Panc1 (cell line): ENCODE results near the gene SURF2. TPM values are rescaled to one million over a fixed set of nuclear protein-coding genes. Genes with fewer than 3 reads are reported as not detected.

Source experiments
- ATAC-seq: fragments of 200-7000 bp; cut with Tn5 transposase; 2 replicates; pipeline ENCODE4 v1.9.1; 2020; ENCODE audit warnings: mild to moderate bottlenecking, moderate library complexity
- BruUV-seq: library from RNA; stranded (reverse); fragments of 400-500 nt; replicated peaks from 2 replicates; lab custom pipeline; 2021; lab: Mats Ljungman, UMichigan
- CTCF ChIA-PET: fragments of 300-600 bp; sonication (Branson Sonifier 250); formaldehyde crosslinking; loops from one replicate; lab custom pipeline; 2022; ENCODE audit warnings: antibody characterized with exemption; lab: Charles Lee
- POLR2A ChIA-PET: fragments of 300-600 bp; sonication (Branson Sonifier 250); formaldehyde crosslinking; loops from one replicate; lab custom pipeline; 2022; ENCODE audit warnings: antibody characterized with exemption; lab: Charles Lee
- DNase-seq: peaks from one replicate; pipeline ENCODE4 v3.0.0-alpha.2; 2010; ENCODE audit warnings: low read depth, low spot score
- H3K27ac ChIP-seq: 2 replicates; pipeline ENCODE4 v1.5.1; 2011; ENCODE audit warnings: mild to moderate bottlenecking, low read length, inconsistent platforms
- H3K27me3 ChIP-seq: fragments of 200-500 bp; sonication (Bioruptor generic); 2 replicates; pipeline ENCODE4 v1.6.0; 2014; ENCODE audit warnings: low read length, inconsistent platforms; ENCODE audit not compliant: control insufficient read depth, insufficient read depth
- H3K36me3 ChIP-seq: fragments of 200-500 bp; sonication (Bioruptor generic); 2 replicates; pipeline ENCODE4 v1.5.1; 2014; ENCODE audit warnings: inconsistent platforms, mild to moderate bottlenecking, low read length, moderate library complexity; ENCODE audit not compliant: control insufficient read depth, insufficient read depth
- H3K4me1 ChIP-seq: 2 replicates; pipeline ENCODE4 v1.5.1; 2011; ENCODE audit warnings: inconsistent platforms, mild to moderate bottlenecking, low read length, moderate library complexity; ENCODE audit not compliant: control insufficient read depth, insufficient read depth
- H3K4me3 ChIP-seq, 2 experiments: 2 replicates each; pipeline ENCODE4 v1.5.1; 2011 to 2012; ENCODE audit warnings: low read depth in 2 of 2, low read length in 2 of 2, mild to moderate bottlenecking in 2 of 2, inconsistent platforms in 1 of 2, moderate library complexity in 1 of 2
- H3K9me3 ChIP-seq: fragments of 200-500 bp; sonication (Bioruptor generic); 2 replicates; pipeline ENCODE4 v1.5.1; 2014; ENCODE audit warnings: low read depth, mild to moderate bottlenecking, inconsistent platforms, low read length, moderate library complexity; ENCODE audit not compliant: control insufficient read depth, insufficient read depth
- POLR2AphosphoS5 ChIP-seq: IDR thresholded peaks from 2 replicates; pipeline ENCODE4 v1.6.1; 2012; ENCODE audit warnings: mild to moderate bottlenecking, low read depth, low read length, moderate library complexity
- SIN3A ChIP-seq: IDR thresholded peaks from 2 replicates; pipeline ENCODE4 v1.6.1; 2012; ENCODE audit warnings: low read depth, mild to moderate bottlenecking, low read length, moderate library complexity, borderline replicate concordance; ENCODE audit not compliant: insufficient read depth
- TCF7L2 ChIP-seq: IDR thresholded peaks from 2 replicates; pipeline ENCODE4 v1.6.1; 2011; ENCODE audit warnings: mild to moderate bottlenecking, low read depth, low read length, inconsistent platforms
- in situ Hi-C: cut with HindIII; loops from 2 replicates; pipeline ENCODE4 v1.10.0; 2016; ENCODE audit warnings: low sequenced_read_pairs, low pct_unique_long_range_greater_than_20kb
- intact Hi-C: fragments of 100-400 bp; cut with micrococcal nuclease; formaldehyde crosslinking; loops from one replicate; pipeline ENCODE4 v1.10.0; 2022; ENCODE audit not compliant: unreplicated experiment
- total RNA-seq: library from RNA; stranded (reverse); gene quantifications from one replicate; pipeline ENCODE4 v1.2.1, GENCODE V29; 2021; ENCODE audit not compliant: unreplicated experiment
- TF ChIP-seq, protein P1 (sequence below): fragments of 450-650 bp; IDR thresholded peaks from 2 replicates; pipeline ENCODE4 v1.5.1; 2017; ENCODE audit warnings: mild to moderate bottlenecking
- TF ChIP-seq, protein P2 (sequence below), 2 experiments: IDR thresholded peaks; 2 replicates each; pipeline ENCODE4 v1.6.1; 2011 to 2012; ENCODE audit warnings: low read depth in 2 of 2, control low read depth in 1 of 2, low read length in 1 of 2, mild to moderate bottlenecking in 1 of 2, moderate library complexity in 1 of 2; ENCODE audit not compliant: insufficient read depth in 1 of 2

The SURF2 gene
- total RNA-seq, 1 experiment from 2014 or later, result 19.2 TPM

DNA sequence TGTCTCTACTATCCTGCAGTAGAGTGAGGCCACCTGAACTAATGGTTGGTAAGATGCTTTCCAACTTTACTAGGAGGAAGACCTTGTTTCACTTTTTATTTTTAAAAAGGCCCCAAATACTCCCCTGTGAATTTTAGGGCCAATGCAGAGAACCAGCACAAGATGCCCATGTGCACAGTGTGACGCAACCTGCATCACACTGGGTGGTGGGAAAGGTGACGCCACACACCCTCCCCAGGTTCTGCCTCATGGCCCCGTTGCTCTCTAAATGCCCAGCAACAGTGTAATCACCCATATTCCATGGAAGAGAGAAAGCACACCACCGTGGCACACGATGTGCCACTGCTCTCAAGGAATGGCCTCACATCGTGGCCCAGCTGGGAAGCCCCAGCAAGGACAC lies 13.1 kb downstream of the SURF2 start:
- no peak overlapping the region for H3K27ac ChIP-seq
- H3K9me3 ChIP-seq, result no peaks in the 10 kb centered on the region
- intact Hi-C loops, result no loop called here
- no TSS peak for BruUV-seq
- H3K4me1 ChIP-seq, result peaks cover 17% of the 10 kb centered on the region
- DNase-seq (no peak), ATAC-seq (no peak)
- TF ChIP-seq TCF7L2 (no peak), POLR2AphosphoS5 (no peak), SIN3A (no peak)
- TF ChIP-seq, protein P1, sequence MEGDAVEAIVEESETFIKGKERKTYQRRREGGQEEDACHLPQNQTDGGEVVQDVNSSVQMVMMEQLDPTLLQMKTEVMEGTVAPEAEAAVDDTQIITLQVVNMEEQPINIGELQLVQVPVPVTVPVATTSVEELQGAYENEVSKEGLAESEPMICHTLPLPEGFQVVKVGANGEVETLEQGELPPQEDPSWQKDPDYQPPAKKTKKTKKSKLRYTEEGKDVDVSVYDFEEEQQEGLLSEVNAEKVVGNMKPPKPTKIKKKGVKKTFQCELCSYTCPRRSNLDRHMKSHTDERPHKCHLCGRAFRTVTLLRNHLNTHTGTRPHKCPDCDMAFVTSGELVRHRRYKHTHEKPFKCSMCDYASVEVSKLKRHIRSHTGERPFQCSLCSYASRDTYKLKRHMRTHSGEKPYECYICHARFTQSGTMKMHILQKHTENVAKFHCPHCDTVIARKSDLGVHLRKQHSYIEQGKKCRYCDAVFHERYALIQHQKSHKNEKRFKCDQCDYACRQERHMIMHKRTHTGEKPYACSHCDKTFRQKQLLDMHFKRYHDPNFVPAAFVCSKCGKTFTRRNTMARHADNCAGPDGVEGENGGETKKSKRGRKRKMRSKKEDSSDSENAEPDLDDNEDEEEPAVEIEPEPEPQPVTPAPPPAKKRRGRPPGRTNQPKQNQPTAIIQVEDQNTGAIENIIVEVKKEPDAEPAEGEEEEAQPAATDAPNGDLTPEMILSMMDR, result no peak
- TF ChIP-seq, protein P2, sequence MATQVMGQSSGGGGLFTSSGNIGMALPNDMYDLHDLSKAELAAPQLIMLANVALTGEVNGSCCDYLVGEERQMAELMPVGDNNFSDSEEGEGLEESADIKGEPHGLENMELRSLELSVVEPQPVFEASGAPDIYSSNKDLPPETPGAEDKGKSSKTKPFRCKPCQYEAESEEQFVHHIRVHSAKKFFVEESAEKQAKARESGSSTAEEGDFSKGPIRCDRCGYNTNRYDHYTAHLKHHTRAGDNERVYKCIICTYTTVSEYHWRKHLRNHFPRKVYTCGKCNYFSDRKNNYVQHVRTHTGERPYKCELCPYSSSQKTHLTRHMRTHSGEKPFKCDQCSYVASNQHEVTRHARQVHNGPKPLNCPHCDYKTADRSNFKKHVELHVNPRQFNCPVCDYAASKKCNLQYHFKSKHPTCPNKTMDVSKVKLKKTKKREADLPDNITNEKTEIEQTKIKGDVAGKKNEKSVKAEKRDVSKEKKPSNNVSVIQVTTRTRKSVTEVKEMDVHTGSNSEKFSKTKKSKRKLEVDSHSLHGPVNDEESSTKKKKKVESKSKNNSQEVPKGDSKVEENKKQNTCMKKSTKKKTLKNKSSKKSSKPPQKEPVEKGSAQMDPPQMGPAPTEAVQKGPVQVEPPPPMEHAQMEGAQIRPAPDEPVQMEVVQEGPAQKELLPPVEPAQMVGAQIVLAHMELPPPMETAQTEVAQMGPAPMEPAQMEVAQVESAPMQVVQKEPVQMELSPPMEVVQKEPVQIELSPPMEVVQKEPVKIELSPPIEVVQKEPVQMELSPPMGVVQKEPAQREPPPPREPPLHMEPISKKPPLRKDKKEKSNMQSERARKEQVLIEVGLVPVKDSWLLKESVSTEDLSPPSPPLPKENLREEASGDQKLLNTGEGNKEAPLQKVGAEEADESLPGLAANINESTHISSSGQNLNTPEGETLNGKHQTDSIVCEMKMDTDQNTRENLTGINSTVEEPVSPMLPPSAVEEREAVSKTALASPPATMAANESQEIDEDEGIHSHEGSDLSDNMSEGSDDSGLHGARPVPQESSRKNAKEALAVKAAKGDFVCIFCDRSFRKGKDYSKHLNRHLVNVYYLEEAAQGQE (IDR thresholded peaks at IDR 0.05; ENCODE audit: insufficient read depth in 1 of 2, low read depth in 2 of 2, low read length in 1 of 2), result no peak
- peaks cover 6% of the 10 kb centered on the region; the same call in 1 of the 2 replicates for H3K36me3 ChIP-seq
- POLR2A ChIA-PET, result no interaction called here
- H3K4me3 ChIP-seq, result no peak overlapping the region
- H3K27me3 ChIP-seq, result no peaks in the 10 kb centered on the region
- CTCF ChIA-PET, result no interaction called here
- in situ Hi-C loops, result no loop called here

DNA sequence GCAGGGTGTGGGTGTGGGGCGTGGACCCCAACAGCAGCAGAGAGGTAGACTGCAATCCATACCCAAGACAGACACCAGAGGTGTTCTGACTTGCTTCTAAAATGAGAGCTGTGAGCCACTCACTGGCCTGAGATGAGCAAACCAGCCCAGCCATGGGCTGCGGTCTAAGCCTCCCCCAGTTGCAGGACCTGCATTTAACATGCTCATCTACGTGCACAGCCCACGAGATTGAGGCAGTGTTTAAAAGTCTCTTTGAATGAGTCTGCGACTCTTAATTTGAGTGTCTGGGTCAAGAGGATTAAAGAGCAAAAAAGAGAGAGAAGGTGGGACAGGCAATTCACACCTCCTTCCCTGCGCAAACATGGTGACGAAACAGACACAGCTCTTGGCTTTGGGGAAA lies 13.6 kb downstream of the SURF2 start:
- ATAC-seq (no peak), DNase-seq (no peak)
- H3K4me3 ChIP-seq, result no peak overlapping the region
- in situ Hi-C loops (no loop called here), intact Hi-C loops (no loop called here)
- peaks cover 6% of the 10 kb centered on the region; the same call in 1 of the 2 replicates for H3K36me3 ChIP-seq
- BruUV-seq, result no TSS peak
- no peaks in the 10 kb centered on the region for H3K9me3 ChIP-seq
- POLR2A ChIA-PET, result no interaction called here
- peaks cover 18% of the 10 kb centered on the region for H3K4me1 ChIP-seq
- no peak overlapping the region for H3K27ac ChIP-seq
- CTCF ChIA-PET, result no interaction called here
- H3K27me3 ChIP-seq, result no peaks in the 10 kb centered on the region
- TF ChIP-seq SIN3A, result no peak

DNA sequence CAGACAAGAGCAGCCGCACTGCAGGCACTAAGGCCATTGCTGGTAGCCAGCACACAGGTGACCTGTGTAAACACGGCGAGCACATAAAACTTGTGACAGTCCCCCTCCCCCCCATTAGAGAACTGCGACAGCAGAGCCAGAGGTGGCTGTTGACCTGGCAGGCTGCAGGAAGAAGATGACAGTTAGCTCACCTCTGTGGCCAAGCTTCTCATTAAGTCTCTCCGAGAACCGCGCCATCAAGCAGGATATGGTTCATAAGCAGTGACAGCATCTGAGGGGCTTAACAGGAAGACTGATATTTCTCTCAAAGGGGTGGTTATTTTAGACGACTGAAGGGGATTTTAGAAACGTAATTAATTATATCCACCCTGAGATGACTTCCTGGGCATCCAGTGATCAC lies 14.3 kb downstream of the SURF2 start:
- in situ Hi-C loops (no loop called here), intact Hi-C loops (no loop called here)
- Histone ChIP-seq H3K4me3 (no peak overlapping the region), H3K36me3 (peaks cover 9% of the 10 kb centered on the region; the same call in 1 of the 2 replicates), H3K9me3 (no peaks in the 10 kb centered on the region), H3K27ac (no peak overlapping the region), H3K27me3 (no peaks in the 10 kb centered on the region), H3K4me1 (peaks cover 18% of the 10 kb centered on the region)
- ATAC-seq, result no peak
- BruUV-seq, result no TSS peak
- no peak for DNase-seq
- ChIA-PET POLR2A (interaction anchor here (0.7 kb wide), 1 partner anchor 15 kb away, joined by 4 read pairs; no protein-coding TSS in a partner anchor), CTCF (no interaction called here)
- TF ChIP-seq, protein P1, result no peak
- TF ChIP-seq SIN3A (no peak), TCF7L2 (no peak), POLR2AphosphoS5 (no peak)
- TF ChIP-seq, protein P2 (IDR thresholded peaks at IDR 0.05; ENCODE audit: insufficient read depth in 1 of 2, low read depth in 2 of 2, low read length in 1 of 2), result no peak
